ENCODE results near the gene NAPG.

The NAPG gene

GRCh38 chr18:10514601-10515000 lies 11.2 kb upstream of the NAPG start:
- Histone ChIP-seq H3K36me3 (replicated peaks; ENCODE audit: low read depth, low read length) (no peaks in the 10 kb centered on the region), H3K4me2 (ENCODE audit: low read length) (no peak overlapping the region), H4K20me1 (ENCODE audit: insufficient read depth, low read length) (no peaks in the 10 kb centered on the region), H3K27me3 (ENCODE audit: low read depth, low read length) (peaks cover 26% of the 10 kb centered on the region), H3K27ac (ENCODE audit: low read length) (no peak overlapping the region), H3K4me3 (ENCODE audit: low read length) (no peak overlapping the region), H3K79me2 (ENCODE audit: low read length) (no peaks in the 10 kb centered on the region), H3K9ac (ENCODE audit: low read length) (no peak overlapping the region), H2AFZ (ENCODE audit: low read depth, low read length) (no peak overlapping the region), H3K9me3 (ENCODE audit: insufficient read depth, low read length) (no peaks in the 10 kb centered on the region), H3K4me1 (ENCODE audit: low read length) (peaks cover 3% of the 10 kb centered on the region)
- TF ChIP-seq CTCF (IDR thresholded peaks at IDR 0.05; ENCODE audit: low read depth, low read length): no peak
- TF ChIP-seq EZH2phosphoT487 (IDR thresholded peaks at IDR 0.05; ENCODE audit: low read depth): no peak

- H3K9me3 ChIP-seq (ENCODE audit: insufficient read depth, low read length): no peaks in the 10 kb centered on the region
- H2AFZ ChIP-seq (ENCODE audit: low read depth, low read length): no peak overlapping the region
- no peak overlapping the region for H3K9ac ChIP-seq (ENCODE audit: low read length)
- H3K36me3 ChIP-seq (replicated peaks; ENCODE audit: low read depth, low read length): no peaks in the 10 kb centered on the region
- H3K4me2 ChIP-seq (ENCODE audit: low read length): no peak overlapping the region
- H3K4me3 ChIP-seq (ENCODE audit: low read length): no peak overlapping the region
- H3K27ac ChIP-seq (ENCODE audit: low read length): no peak overlapping the region
- no peaks in the 10 kb centered on the region for H4K20me1 ChIP-seq (ENCODE audit: insufficient read depth, low read length)
- TF ChIP-seq CTCF (IDR thresholded peaks at IDR 0.05; ENCODE audit: low read depth, low read length): no peak
- no peak for TF ChIP-seq EZH2phosphoT487 (IDR thresholded peaks at IDR 0.05; ENCODE audit: low read depth)
- H3K27me3 ChIP-seq (ENCODE audit: low read depth, low read length): peaks cover 26% of the 10 kb centered on the region
- peaks cover 7% of the 10 kb centered on the region for H3K4me1 ChIP-seq (ENCODE audit: low read length)
- no peaks in the 10 kb centered on the region for H3K79me2 ChIP-seq (ENCODE audit: low read length)
Measured at GRCh38 chr18:10515456-10515855, 10.4 kb upstream of the NAPG start.

- Histone ChIP-seq H3K27me3 (ENCODE audit: low read depth, low read length) (peaks cover 26% of the 10 kb centered on the region), H3K79me2 (ENCODE audit: low read length) (no peaks in the 10 kb centered on the region), H3K4me3 (ENCODE audit: low read length) (no peak overlapping the region), H4K20me1 (ENCODE audit: insufficient read depth, low read length) (no peaks in the 10 kb centered on the region), H3K9ac (ENCODE audit: low read length) (no peak overlapping the region), H3K9me3 (ENCODE audit: insufficient read depth, low read length) (no peaks in the 10 kb centered on the region), H2AFZ (ENCODE audit: low read depth, low read length) (no peak overlapping the region), H3K27ac (ENCODE audit: low read length) (no peak overlapping the region), H3K4me1 (ENCODE audit: low read length) (peaks cover 7% of the 10 kb centered on the region), H3K4me2 (ENCODE audit: low read length) (no peak overlapping the region), H3K36me3 (replicated peaks; ENCODE audit: low read depth, low read length) (no peaks in the 10 kb centered on the region)
- TF ChIP-seq CTCF (IDR thresholded peaks at IDR 0.05; ENCODE audit: low read depth, low read length) (no peak), EZH2phosphoT487 (IDR thresholded peaks at IDR 0.05; ENCODE audit: low read depth) (no peak)
Measured at GRCh38 chr18:10516078-10516477, 9.7 kb upstream of the NAPG start.

GRCh38 chr18:10518595-10519255 lies 7.1 kb upstream of the NAPG start:
- H3K4me1 ChIP-seq (ENCODE audit: low read length): peaks cover 7% of the 10 kb centered on the region
- no peaks in the 10 kb centered on the region for H4K20me1 ChIP-seq (ENCODE audit: insufficient read depth, low read length)
- peaks cover 38% of the 10 kb centered on the region for H3K27me3 ChIP-seq (ENCODE audit: low read depth, low read length)
- H3K36me3 ChIP-seq (replicated peaks; ENCODE audit: low read depth, low read length): no peaks in the 10 kb centered on the region
- H3K4me2 ChIP-seq (ENCODE audit: low read length): no peak overlapping the region
- H2AFZ ChIP-seq (ENCODE audit: low read depth, low read length): no peak overlapping the region
- no peaks in the 10 kb centered on the region for H3K9me3 ChIP-seq (ENCODE audit: insufficient read depth, low read length)
- H3K27ac ChIP-seq (ENCODE audit: low read length): no peak overlapping the region
- no peaks in the 10 kb centered on the region for H3K79me2 ChIP-seq (ENCODE audit: low read length)
- no peak overlapping the region for H3K4me3 ChIP-seq (ENCODE audit: low read length)
- TF ChIP-seq CTCF (IDR thresholded peaks at IDR 0.05; ENCODE audit: low read depth, low read length): no peak
- TF ChIP-seq EZH2phosphoT487 (IDR thresholded peaks at IDR 0.05; ENCODE audit: low read depth): no peak
- no peak overlapping the region for H3K9ac ChIP-seq (ENCODE audit: low read length)
